SK-N-MC (cell line): ENCODE results near the gene AHI1.
"Not testable (repeated sequence)": the region's sequence is repeated elsewhere in the genome, so short reads cannot be mapped to it uniquely, and the experiment has no call there.

Experiments
- DNase-seq: peaks from one replicate; pipeline ENCODE4 v3.0.0-alpha.2; 2011; ENCODE audit warnings: low read depth, low spot score
- H3K27ac ChIP-seq: fragments of 200-600 bp; sonication (generic); 2 replicates; pipeline ENCODE4 v1.5.1; 2016; ENCODE audit warnings: mixed run types
- H3K36me3 ChIP-seq: fragments of 200-600 bp; sonication (generic); 2 replicates; pipeline ENCODE4 v1.6.1; 2017; ENCODE audit warnings: antibody characterized with exemption, low read length, mixed read lengths; ENCODE audit not compliant: insufficient read depth
- H3K4me3 ChIP-seq: fragments of 200-600 bp; sonication (generic); 2 replicates; pipeline ENCODE4 v1.5.1; 2016
- H3K9ac ChIP-seq: fragments of 200-600 bp; sonication (generic); 2 replicates; pipeline ENCODE4 v1.8.0; 2017; ENCODE audit warnings: mixed run types, mixed read lengths; ENCODE audit not compliant: insufficient read length
- H3K9me3 ChIP-seq: fragments of 200-600 bp; sonication (generic); 2 replicates; pipeline ENCODE4 v1.6.1; 2017; ENCODE audit warnings: low read depth, mild to moderate bottlenecking, antibody characterized with exemption, low read length, moderate library complexity, mixed read lengths
- EZH2 ChIP-seq: fragments of 200-600 bp; sonication (generic); IDR thresholded peaks from one replicate; pipeline ENCODE4 v1.6.1; 2017; ENCODE audit warnings: antibody characterized with exemption
- FOXP2 ChIP-seq: optimal IDR thresholded peaks from 2 replicates; pipeline ENCODE3; 2011; ENCODE audit warnings: mild to moderate bottlenecking, moderate library complexity; ENCODE audit not compliant: insufficient read depth; ENCODE audit errors: extremely low read length, control extremely low read depth
- POLR2AphosphoS5 ChIP-seq: IDR thresholded peaks from 2 replicates; pipeline ENCODE4 v1.6.1; 2012; ENCODE audit warnings: mild to moderate bottlenecking, low read depth, low read length, borderline replicate concordance

AHI1 gene

DNA sequence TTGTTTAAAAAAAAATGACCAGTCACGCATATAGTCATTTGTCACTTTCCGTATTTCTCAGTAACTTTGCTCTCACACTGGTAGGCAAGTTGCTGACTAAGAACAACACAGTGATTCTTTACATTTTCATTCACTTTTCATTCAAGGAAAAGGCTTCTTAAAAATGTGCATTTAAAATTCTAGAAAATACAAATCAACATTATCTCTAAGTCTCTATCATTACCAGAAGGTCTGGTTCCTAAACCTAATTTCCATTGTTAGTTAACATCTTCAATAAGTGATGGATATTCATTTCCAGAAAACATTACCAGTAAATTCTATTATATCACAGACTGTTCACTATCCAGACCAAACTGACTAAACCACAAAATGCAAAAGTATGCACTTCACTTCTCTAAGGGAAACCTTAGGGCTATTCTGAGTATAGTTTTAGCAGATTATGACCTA lies 115.3 kb downstream of the AHI1 start:
- H3K36me3 ChIP-seq, result no peaks in the 10 kb centered on the region
- no peak overlapping the region for H3K27ac ChIP-seq
- H3K4me3 ChIP-seq, result no peak overlapping the region
- no peak overlapping the region for H3K9ac ChIP-seq
- TF ChIP-seq POLR2AphosphoS5, result no peak
- no peak for TF ChIP-seq FOXP2
- TF ChIP-seq EZH2, result no peak
- no peaks in the 10 kb centered on the region for H3K9me3 ChIP-seq
- DNase-seq, result no peak

- no peak for DNase-seq
- TF ChIP-seq EZH2 (no peak), FOXP2 (no peak), POLR2AphosphoS5 (no peak)
- H3K9ac ChIP-seq, result no peak overlapping the region
- no peak overlapping the region for H3K4me3 ChIP-seq
- no peaks in the 10 kb centered on the region for H3K9me3 ChIP-seq
- no peak overlapping the region for H3K27ac ChIP-seq
- no peaks in the 10 kb centered on the region for H3K36me3 ChIP-seq
Measured at GRCh38 chr6:135380793-135381192, 116.7 kb downstream of the AHI1 start.

- no peaks in the 10 kb centered on the region for H3K9me3 ChIP-seq
- DNase-seq, result no peak
- H3K4me3 ChIP-seq, result no peak overlapping the region
- no peak overlapping the region for H3K27ac ChIP-seq
- no peaks in the 10 kb centered on the region for H3K36me3 ChIP-seq
- TF ChIP-seq POLR2AphosphoS5, result no peak
- no peak for TF ChIP-seq EZH2
- TF ChIP-seq FOXP2, result no peak
- H3K9ac ChIP-seq, result no peak overlapping the region
Measured at GRCh38 chr6:135379647-135380046, 117.9 kb downstream of the AHI1 start.

GRCh38 chr6:135372758-135373157 lies 124.8 kb downstream of the AHI1 start:
- DNase-seq, result no peak
- Histone ChIP-seq H3K27ac (no peak overlapping the region), H3K4me3 (no peak overlapping the region), H3K9ac (no peak overlapping the region), H3K36me3 (no peaks in the 10 kb centered on the region), H3K9me3 (no peaks in the 10 kb centered on the region)
- no peak for TF ChIP-seq EZH2
- TF ChIP-seq FOXP2, result no peak
- no peak for TF ChIP-seq POLR2AphosphoS5

- not testable (repeated sequence) for DNase-seq, H3K36me3 ChIP-seq, H3K4me3 ChIP-seq, H3K9me3 ChIP-seq, H3K27ac ChIP-seq, H3K9ac ChIP-seq
Measured at GRCh38 chr6:135363622-135364021, 133.9 kb downstream of the AHI1 start.

- Histone ChIP-seq H3K9me3 (no peaks in the 10 kb centered on the region; the same call in 1 of the 2 replicates), H3K27ac (no peak overlapping the region), H3K9ac (no peak overlapping the region), H3K36me3 (no peaks in the 10 kb centered on the region), H3K4me3 (no peak overlapping the region)
- no peak for DNase-seq
- TF ChIP-seq POLR2AphosphoS5, result no peak
- TF ChIP-seq FOXP2, result no peak
- no peak for TF ChIP-seq EZH2
Measured at GRCh38 chr6:135362124-135362523, 135.4 kb downstream of the AHI1 start.

DNA sequence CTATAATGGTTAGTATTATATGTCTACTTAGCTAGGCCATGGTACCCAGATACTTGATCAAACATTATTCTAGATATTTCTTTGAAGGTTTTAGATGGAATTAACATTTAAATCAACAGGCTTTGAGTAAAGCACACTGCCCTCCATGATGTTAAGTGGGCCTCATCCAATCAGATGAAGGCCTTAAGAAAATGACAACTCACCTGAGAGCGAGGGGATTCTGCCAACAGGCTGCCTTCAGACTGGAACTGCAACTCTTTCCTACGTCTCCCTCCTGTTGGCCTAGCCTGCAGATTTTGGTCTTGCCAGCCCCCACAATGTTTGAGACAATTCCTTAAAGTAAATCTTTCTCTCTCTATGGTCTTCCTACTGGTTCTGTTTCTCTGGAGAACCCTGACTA lies 137.3 kb downstream of the AHI1 start:
- Histone ChIP-seq H3K36me3 (no peaks in the 10 kb centered on the region), H3K9ac (no peak overlapping the region), H3K9me3 (no peaks in the 10 kb centered on the region; the same call in 1 of the 2 replicates), H3K27ac (no peak overlapping the region), H3K4me3 (no peak overlapping the region)
- DNase-seq, result no peak
- TF ChIP-seq EZH2 (no peak), POLR2AphosphoS5 (no peak), FOXP2 (no peak)

- Histone ChIP-seq H3K27ac (no peak overlapping the region), H3K4me3 (no peak overlapping the region)
- no peak for DNase-seq
Measured at GRCh38 chr6:135358985-135359384, 138.6 kb downstream of the AHI1 start.

DNA sequence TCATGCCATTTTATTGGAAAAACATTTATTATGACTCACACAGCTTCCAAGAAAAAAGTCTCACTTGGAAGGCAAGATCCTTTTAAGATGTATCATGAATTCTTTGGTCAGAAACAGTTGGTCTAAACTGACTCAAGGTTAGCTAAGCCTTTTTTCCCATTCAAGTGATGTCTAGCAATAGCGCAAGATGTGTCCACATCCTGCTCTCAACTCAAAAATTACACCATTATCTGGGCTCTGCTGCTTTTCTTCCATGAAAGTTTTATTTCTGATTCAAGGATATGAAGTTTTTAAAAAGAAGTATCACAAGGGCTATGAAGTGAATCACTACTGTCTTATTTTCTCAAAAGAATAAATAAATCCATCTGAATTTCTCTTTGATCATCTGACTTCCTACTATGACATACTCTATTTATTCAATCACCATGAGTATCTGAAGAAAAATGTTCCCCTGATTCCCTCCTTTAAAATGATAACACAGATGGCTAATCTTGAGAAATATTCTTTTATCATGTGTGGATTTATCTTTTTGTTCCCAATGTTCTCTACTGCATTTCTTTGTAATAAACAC lies 139.2 kb downstream of the AHI1 start:
- DNase-seq, result no peak
- H3K4me3 ChIP-seq, result no peak overlapping the region
- H3K9ac ChIP-seq, result no peak overlapping the region
- TF ChIP-seq EZH2 (no peak), POLR2AphosphoS5 (no peak), FOXP2 (no peak)
- H3K27ac ChIP-seq, result no peak overlapping the region
- no peaks in the 10 kb centered on the region for H3K9me3 ChIP-seq
- no peaks in the 10 kb centered on the region for H3K36me3 ChIP-seq

More at GRCh38 chr6:135358985-135359384, 138.6 kb downstream of the AHI1 start:
- TF ChIP-seq POLR2AphosphoS5, result no peak
- TF ChIP-seq FOXP2, result no peak
- TF ChIP-seq EZH2, result no peak
- no peaks in the 10 kb centered on the region for H3K36me3 ChIP-seq
- no peak overlapping the region for H3K9ac ChIP-seq
- no peaks in the 10 kb centered on the region for H3K9me3 ChIP-seq
